Upper lobe of right lung (tissue), 1 donor: Measurements from ENCODE around the gene ULBP3. TPM values are rescaled to one million over a fixed set of nuclear protein-coding genes. Genes with fewer than 3 reads are reported as not detected.
"Not testable (repeated sequence)": the region's sequence is repeated elsewhere in the genome, so short reads cannot be mapped to it uniquely, and the experiment has no call there.

Experiments
- ATAC-seq: fragments of 200-7000 bp; cut with Tn5 transposase; one replicate; pipeline ENCODE4 v1.9.1; 2020; ENCODE audit warnings: mild to moderate bottlenecking, moderate library complexity
- DNase-seq: peaks from one replicate; pipeline ENCODE4 v3.0.0-alpha.2; 2020
- H3K27ac ChIP-seq: fragments of 200-600 bp; one replicate; pipeline ENCODE4 v1.8.0; 2022
- H3K27me3 ChIP-seq: fragments of 200-600 bp; one replicate; pipeline ENCODE4 v1.8.0; 2022; ENCODE audit warnings: mild to moderate bottlenecking
- H3K36me3 ChIP-seq: fragments of 200-600 bp; one replicate; pipeline ENCODE4 v1.8.0; 2022
- H3K4me1 ChIP-seq: fragments of 200-600 bp; one replicate; pipeline ENCODE4 v1.8.0; 2022
- H3K4me3 ChIP-seq: fragments of 200-600 bp; one replicate; pipeline ENCODE4 v1.8.0; 2022; ENCODE audit warnings: mild to moderate bottlenecking
- H3K9me3 ChIP-seq: fragments of 200-600 bp; one replicate; pipeline ENCODE4 v1.8.0; 2022
- intact Hi-C: fragments of 100-400 bp; cut with DNase I; formaldehyde crosslinking; loops from one replicate; pipeline ENCODE4 v1.11.0; 2022
- total RNA-seq: library from RNA; stranded (reverse); fragmentation: NEBNext Ultra II Directional; extraction: Animal tissue kit (Norgen Biotek cat#: 25700); gene quantifications from one replicate; pipeline ENCODE4 v1.2.1, GENCODE V29; 2021
- TF ChIP-seq, protein P1 (sequence below): fragments of 200-600 bp; IDR thresholded peaks from one replicate; pipeline ENCODE4 v1.8.0; 2022; ENCODE audit warnings: antibody characterized with exemption
- donor health status: DM: no; HTN: yes; CAD: no; lungs with severe emphysema.

The ULBP3 gene
- total RNA-seq, 1 donor from 2014 or later = 3.8 TPM

DNA sequence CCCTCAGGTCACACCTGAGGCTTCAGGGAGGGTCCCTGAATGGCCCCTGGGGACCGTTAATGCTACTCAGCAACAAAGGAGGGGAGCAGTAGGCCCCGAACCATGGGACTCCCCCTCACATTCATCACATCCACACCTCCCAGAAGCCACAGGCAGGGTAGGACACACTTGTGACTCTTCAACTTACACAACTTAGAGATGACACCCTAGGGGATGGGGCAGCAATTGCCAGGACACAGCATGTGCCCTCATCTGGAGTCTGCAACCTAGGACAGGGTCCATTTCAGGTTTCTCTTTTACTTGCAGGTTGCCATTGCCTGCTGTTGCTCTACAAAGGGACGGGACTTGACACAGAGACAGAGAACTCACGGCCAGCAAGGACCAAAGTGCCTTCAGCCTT is 770 bp downstream of the ULBP3 start:
- H3K27ac ChIP-seq = no peak overlapping the region
- TF ChIP-seq, protein P1, sequence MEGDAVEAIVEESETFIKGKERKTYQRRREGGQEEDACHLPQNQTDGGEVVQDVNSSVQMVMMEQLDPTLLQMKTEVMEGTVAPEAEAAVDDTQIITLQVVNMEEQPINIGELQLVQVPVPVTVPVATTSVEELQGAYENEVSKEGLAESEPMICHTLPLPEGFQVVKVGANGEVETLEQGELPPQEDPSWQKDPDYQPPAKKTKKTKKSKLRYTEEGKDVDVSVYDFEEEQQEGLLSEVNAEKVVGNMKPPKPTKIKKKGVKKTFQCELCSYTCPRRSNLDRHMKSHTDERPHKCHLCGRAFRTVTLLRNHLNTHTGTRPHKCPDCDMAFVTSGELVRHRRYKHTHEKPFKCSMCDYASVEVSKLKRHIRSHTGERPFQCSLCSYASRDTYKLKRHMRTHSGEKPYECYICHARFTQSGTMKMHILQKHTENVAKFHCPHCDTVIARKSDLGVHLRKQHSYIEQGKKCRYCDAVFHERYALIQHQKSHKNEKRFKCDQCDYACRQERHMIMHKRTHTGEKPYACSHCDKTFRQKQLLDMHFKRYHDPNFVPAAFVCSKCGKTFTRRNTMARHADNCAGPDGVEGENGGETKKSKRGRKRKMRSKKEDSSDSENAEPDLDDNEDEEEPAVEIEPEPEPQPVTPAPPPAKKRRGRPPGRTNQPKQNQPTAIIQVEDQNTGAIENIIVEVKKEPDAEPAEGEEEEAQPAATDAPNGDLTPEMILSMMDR = no peak
- no peaks in the 10 kb centered on the region for H3K9me3 ChIP-seq
- H3K4me3 ChIP-seq = peak overlapping the region; percentile 63
- no peak for ATAC-seq
- no peaks in the 10 kb centered on the region for H3K36me3 ChIP-seq
- DNase-seq = no peak
- no peaks in the 10 kb centered on the region for H3K27me3 ChIP-seq
- H3K4me1 ChIP-seq = peaks cover 4% of the 10 kb centered on the region
- intact Hi-C loops = no loop called here

DNA sequence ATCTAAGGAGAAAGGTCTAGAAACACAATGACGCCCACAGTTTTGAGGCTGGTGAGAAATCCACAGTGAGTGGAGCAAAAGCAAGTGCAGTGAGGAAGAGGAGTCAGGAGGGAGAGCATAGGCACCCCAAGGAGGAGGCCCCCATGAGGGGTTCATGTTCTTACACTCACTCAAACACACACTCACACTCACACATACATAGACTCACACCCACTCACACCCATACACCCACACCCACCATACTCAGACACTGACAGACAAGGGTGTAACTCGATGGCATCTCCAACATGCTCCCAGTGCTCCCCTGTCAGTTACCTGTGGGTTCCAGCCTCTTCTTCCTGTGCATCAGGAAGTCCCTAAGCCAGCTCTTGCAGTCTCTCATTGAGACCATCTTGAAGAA is 3.8 kb downstream of the ULBP3 start:
- TF ChIP-seq, protein P1 = no peak
- DNase-seq = no peak
- intact Hi-C loops = no loop called here
- no peaks in the 10 kb centered on the region for H3K27me3 ChIP-seq
- peaks cover 4% of the 10 kb centered on the region for H3K4me1 ChIP-seq
- no peak overlapping the region for H3K4me3 ChIP-seq
- no peaks in the 10 kb centered on the region for H3K9me3 ChIP-seq
- no peak for ATAC-seq
- no peaks in the 10 kb centered on the region for H3K36me3 ChIP-seq
- H3K27ac ChIP-seq = no peak overlapping the region

DNA sequence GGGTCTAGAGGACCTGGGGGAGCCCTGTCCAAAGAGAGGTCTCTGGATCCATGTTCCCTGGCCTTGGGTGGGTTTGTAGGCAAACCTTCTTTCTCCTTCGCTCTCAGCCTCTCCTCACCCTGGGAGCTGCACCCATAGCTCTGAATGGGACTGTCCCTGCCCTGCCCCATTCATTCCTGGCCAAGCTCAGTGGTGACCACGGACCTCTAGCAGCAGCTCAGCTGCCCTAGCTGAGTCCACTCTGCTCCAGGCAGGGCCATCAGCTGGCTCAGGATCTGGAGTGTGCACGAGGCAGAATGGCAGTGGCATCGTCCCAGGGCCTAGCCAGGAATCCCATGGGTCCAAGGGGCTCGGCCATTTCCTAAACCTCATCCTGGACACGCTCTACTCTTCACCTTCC is 5.3 kb downstream of the ULBP3 start:
- Histone ChIP-seq H3K4me3 (no peak overlapping the region), H3K27ac (no peak overlapping the region), H3K27me3 (no peaks in the 10 kb centered on the region), H3K4me1 (peaks cover 4% of the 10 kb centered on the region), H3K9me3 (no peaks in the 10 kb centered on the region), H3K36me3 (no peaks in the 10 kb centered on the region)
- DNase-seq (no peak), ATAC-seq (no peak)
- TF ChIP-seq, protein P1 = no peak
- intact Hi-C loops = no loop called here

DNA sequence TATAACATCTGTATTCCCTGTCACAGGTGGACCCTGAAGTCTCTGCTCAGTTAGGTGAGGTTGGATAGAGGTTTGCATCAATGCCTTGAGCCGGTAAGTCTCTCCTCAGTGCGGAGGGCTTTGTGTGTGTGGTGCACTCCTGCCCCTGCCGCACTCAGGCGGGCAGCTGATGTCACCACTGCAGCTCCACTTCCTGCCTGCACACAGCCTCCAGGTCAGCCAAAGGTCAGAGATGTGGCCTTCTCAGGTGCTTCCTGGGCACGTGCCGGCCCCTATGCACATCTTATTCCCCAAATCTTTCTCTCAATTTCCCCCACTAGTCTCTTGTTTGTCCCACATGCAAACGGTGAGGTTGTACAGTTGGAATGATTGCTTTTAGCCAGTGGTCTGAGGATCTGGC is 8.9 kb downstream of the ULBP3 start:
- H3K4me3 ChIP-seq, H3K4me1 ChIP-seq, DNase-seq, H3K9me3 ChIP-seq, intact Hi-C loops, H3K27ac ChIP-seq, H3K27me3 ChIP-seq, H3K36me3 ChIP-seq: not testable (repeated sequence)
- peak; percentile 35 for ATAC-seq

DNA sequence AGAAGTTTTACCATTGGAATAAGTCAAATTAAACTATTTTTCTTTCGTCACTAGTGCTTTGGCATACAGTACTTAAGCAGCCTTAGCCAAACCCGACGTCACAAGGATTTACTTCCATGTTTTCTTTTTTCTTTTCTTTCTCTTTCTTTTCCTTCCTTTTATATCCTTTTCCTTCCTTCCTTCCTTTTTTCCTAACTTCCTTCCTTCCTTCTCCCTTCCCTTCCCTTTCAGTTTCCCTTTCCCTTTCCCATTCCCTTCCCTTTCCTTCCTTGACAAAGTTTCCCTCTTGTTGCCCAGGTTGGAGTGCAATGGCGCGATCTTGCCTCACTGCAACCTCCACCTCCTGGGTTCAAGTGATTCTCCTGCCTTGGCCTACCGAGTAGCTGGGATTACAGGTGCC is 9.9 kb downstream of the ULBP3 start:
- no peaks in the 10 kb centered on the region for H3K36me3 ChIP-seq
- no peaks in the 10 kb centered on the region for H3K9me3 ChIP-seq
- no peak overlapping the region for H3K4me3 ChIP-seq
- TF ChIP-seq, protein P1 = no peak
- peaks cover 5% of the 10 kb centered on the region for H3K27me3 ChIP-seq
- DNase-seq (no peak), ATAC-seq (no peak)
- intact Hi-C loops = no loop called here
- no peak overlapping the region for H3K27ac ChIP-seq
- no peaks in the 10 kb centered on the region for H3K4me1 ChIP-seq

DNA sequence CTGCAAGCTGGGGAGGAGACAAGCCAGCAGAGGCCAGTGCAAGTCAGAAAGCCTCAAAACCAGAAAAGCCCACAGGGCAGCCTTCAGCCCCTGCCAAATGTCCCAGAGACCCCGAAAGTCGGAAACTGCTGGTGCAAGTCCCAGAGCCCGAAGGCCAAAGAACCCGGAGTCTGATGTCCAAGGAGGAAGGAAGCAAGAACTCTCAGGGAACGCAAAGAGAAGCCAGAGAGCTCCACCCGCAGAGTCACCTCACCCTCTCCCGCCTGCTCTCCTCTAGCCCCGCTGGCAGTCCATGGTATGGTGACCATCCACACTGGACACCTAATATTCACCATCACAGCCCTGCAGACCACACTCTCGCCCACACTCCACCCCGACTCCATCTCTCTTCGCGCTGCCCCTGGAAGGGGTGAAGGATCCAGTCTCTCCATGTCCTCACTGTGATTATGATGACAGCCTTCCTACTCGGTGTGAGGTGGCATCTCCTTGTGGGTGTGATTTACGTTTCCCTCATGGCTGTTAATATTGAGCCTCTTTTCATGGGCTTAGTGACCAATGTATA is 10.6 kb downstream of the ULBP3 start:
- Histone ChIP-seq H3K4me1 (no peaks in the 10 kb centered on the region), H3K27me3 (peaks cover 10% of the 10 kb centered on the region), H3K9me3 (no peaks in the 10 kb centered on the region), H3K27ac (no peak overlapping the region), H3K36me3 (no peaks in the 10 kb centered on the region), H3K4me3 (no peak overlapping the region)
- intact Hi-C loops = no loop called here
- DNase-seq (no peak), ATAC-seq (peak; percentile 31)
- TF ChIP-seq, protein P1 = no peak
